Measurements from ENCODE around the gene ANKRD44. TPM values are rescaled to one million over a fixed set of nuclear protein-coding genes. Genes with fewer than 3 reads are reported as not detected.

ANKRD44 gene
- total RNA-seq, 1 experiment from 2014 or later: 7.1 TPM

- no peak for TF ChIP-seq CTCF (IDR thresholded peaks at IDR 0.05; ENCODE audit: unreplicated experiment)
- Mint-ChIP-seq H3K27ac (ENCODE audit: unreplicated experiment) (no peak overlapping the region), H3K4me1 (ENCODE audit: low read depth, unreplicated experiment) (no peaks in the 10 kb centered on the region), H3K4me3 (ENCODE audit: low read depth, unreplicated experiment) (no peak overlapping the region), H3K9me3 (ENCODE audit: low read depth, unreplicated experiment) (no peaks in the 10 kb centered on the region), H3K27me3 (ENCODE audit: unreplicated experiment) (no peaks in the 10 kb centered on the region), H3K36me3 (ENCODE audit: insufficient read depth, unreplicated experiment) (no peaks in the 10 kb centered on the region)
- CTCF ChIA-PET: no interaction called here
- intact Hi-C loops (cut with micrococcal nuclease; ENCODE audit: unreplicated experiment): no loop called here
- no TSS peak for BruUV-seq (replicated peaks)
- DNase-seq: no peak
These were observed 72.6 kb downstream of the ANKRD44 start for GRCh38 chr2:197238043-197238365.

GRCh38 chr2:197237291-197238042, 73.1 kb downstream of the ANKRD44 start:
- TF ChIP-seq CTCF (IDR thresholded peaks at IDR 0.05; ENCODE audit: unreplicated experiment): no peak
- no peak overlapping the region for H3K4me3 Mint-ChIP-seq (ENCODE audit: low read depth, unreplicated experiment)
- no peaks in the 10 kb centered on the region for H3K27me3 Mint-ChIP-seq (ENCODE audit: unreplicated experiment)
- BruUV-seq (replicated peaks): no TSS peak
- CTCF ChIA-PET: interaction anchor here (0.9 kb wide), 1 partner anchor 11 kb away, joined by 3 read pairs; no protein-coding TSS in a partner anchor
- H3K4me1 Mint-ChIP-seq (ENCODE audit: low read depth, unreplicated experiment): no peaks in the 10 kb centered on the region
- H3K27ac Mint-ChIP-seq (ENCODE audit: unreplicated experiment): no peak overlapping the region
- intact Hi-C loops (cut with micrococcal nuclease; ENCODE audit: unreplicated experiment): no loop called here
- no peak for DNase-seq
- H3K36me3 Mint-ChIP-seq (ENCODE audit: insufficient read depth, unreplicated experiment): no peaks in the 10 kb centered on the region
- H3K9me3 Mint-ChIP-seq (ENCODE audit: low read depth, unreplicated experiment): no peaks in the 10 kb centered on the region

DNA sequence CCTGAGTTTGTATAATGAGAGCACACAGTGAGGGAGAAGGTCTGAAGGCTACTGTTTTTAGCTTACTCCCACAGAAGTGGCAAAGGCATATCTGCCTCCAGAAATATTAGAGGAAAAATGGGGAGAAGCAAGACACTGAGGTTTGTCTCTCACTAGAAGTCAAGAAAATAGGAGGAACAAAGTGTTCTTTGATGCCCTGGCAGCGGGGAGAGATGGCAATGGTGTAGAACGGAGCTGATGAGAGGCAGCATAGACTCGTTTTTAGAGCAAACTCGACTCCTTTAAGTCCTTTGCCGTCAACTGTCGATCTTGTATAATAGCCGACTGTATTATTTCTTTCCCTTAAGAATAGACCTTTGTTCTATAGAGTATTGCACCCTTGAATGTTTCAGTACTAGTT, 73.8 kb downstream of the ANKRD44 start:
- Mint-ChIP-seq H3K27me3 (ENCODE audit: unreplicated experiment) (no peaks in the 10 kb centered on the region), H3K36me3 (ENCODE audit: insufficient read depth, unreplicated experiment) (no peaks in the 10 kb centered on the region), H3K9me3 (ENCODE audit: low read depth, unreplicated experiment) (no peaks in the 10 kb centered on the region), H3K4me1 (ENCODE audit: low read depth, unreplicated experiment) (no peaks in the 10 kb centered on the region), H3K4me3 (ENCODE audit: low read depth, unreplicated experiment) (no peak overlapping the region), H3K27ac (ENCODE audit: unreplicated experiment) (no peak overlapping the region)
- no peak for TF ChIP-seq CTCF (IDR thresholded peaks at IDR 0.05; ENCODE audit: unreplicated experiment)
- no TSS peak for BruUV-seq (replicated peaks)
- CTCF ChIA-PET: interaction anchor here (0.9 kb wide), 1 partner anchor 11 kb away, joined by 3 read pairs; no protein-coding TSS in a partner anchor
- DNase-seq: no peak
- intact Hi-C loops (cut with micrococcal nuclease; ENCODE audit: unreplicated experiment): no loop called here

DNA sequence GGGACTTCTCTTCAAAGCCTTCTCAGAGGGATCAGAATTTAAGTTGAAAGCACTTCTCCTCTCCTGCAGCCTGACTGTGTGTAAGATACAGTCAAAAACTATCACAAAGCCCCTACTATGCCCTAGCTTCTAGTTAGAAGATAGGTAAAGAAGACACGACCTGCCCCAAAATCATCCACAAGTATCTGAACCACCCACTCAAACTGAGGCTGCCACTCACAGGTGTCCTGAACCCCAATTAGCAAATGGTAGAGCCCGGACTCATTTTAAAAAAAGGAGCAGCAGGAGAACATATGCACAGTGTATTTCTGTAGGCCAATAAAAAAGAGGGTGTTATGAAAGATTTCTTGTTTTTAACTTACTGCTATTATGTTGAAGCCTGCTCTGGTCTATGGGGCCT, 74.4 kb downstream of the ANKRD44 start:
- CTCF ChIA-PET: interaction anchor here (0.6 kb wide), 2 partner anchors 10 to 288 kb away, joined by 4 to 6 read pairs; no protein-coding TSS in a partner anchor
- DNase-seq: no peak
- no peaks in the 10 kb centered on the region for H3K4me1 Mint-ChIP-seq (ENCODE audit: low read depth, unreplicated experiment)
- intact Hi-C loops (cut with micrococcal nuclease; ENCODE audit: unreplicated experiment): no loop called here
- no TSS peak for BruUV-seq (replicated peaks)
- no peak overlapping the region for H3K4me3 Mint-ChIP-seq (ENCODE audit: low read depth, unreplicated experiment)
- no peaks in the 10 kb centered on the region for H3K27me3 Mint-ChIP-seq (ENCODE audit: unreplicated experiment)
- TF ChIP-seq CTCF (IDR thresholded peaks at IDR 0.05; ENCODE audit: unreplicated experiment): no peak
- no peaks in the 10 kb centered on the region for H3K36me3 Mint-ChIP-seq (ENCODE audit: insufficient read depth, unreplicated experiment)
- H3K9me3 Mint-ChIP-seq (ENCODE audit: low read depth, unreplicated experiment): no peaks in the 10 kb centered on the region
- H3K27ac Mint-ChIP-seq (ENCODE audit: unreplicated experiment): no peak overlapping the region

All from Calu3 (cell line).